Measurements from ENCODE around the gene FMNL2. TPM values are rescaled to one million over a fixed set of nuclear protein-coding genes. Genes with fewer than 3 reads are reported as not detected.

The FMNL2 gene
- total RNA-seq, 5 donors from 2014 or later (not counting 1 experiment from before 2014, with no cell fraction given) = 0.63 to 0.96 (median 0.75) TPM

GRCh38 chr2:152447897-152448296 lies 112.9 kb downstream of the FMNL2 start:
- H3K4me1 ChIP-seq (ENCODE audit: control insufficient read depth in 1 of 2, extremely low read depth in 1 of 2, insufficient read depth in 2 of 2, low read length in 2 of 2) = no peaks in the 10 kb centered on the region
- H3K4me3 Mint-ChIP-seq = no peak overlapping the region
- DNase-seq = no peak
- H3K9me3 ChIP-seq = no peaks in the 10 kb centered on the region
- CTCF ChIA-PET = no interaction called here
- no peak overlapping the region for H3K27ac ChIP-seq (ENCODE audit: low read length)
- H3K4me1 Mint-ChIP-seq = peaks cover 0 to 5% (median 0%) of the 10 kb centered on the region in 3 donors
- peaks cover 10 to 20% of the 10 kb centered on the region in 2 donors for H3K27me3 Mint-ChIP-seq
- no peaks in the 10 kb centered on the region for H3K36me3 ChIP-seq (ENCODE audit: control insufficient read depth in 2 of 2, extremely low read depth in 1 of 2, insufficient read depth in 1 of 2, low read length in 1 of 2)
- H3K36me3 Mint-ChIP-seq = no peaks in the 10 kb centered on the region
- H3K4me3 ChIP-seq (ENCODE audit: control insufficient read depth in 1 of 2, extremely low read depth in 1 of 2, low read length in 1 of 2) = no peak overlapping the region
- POLR2A ChIA-PET = no interaction called here
- peaks cover 0 to 5% (median 0%) of the 10 kb centered on the region in 3 donors for H3K9me3 Mint-ChIP-seq
- peaks cover 0 to 3% of the 10 kb centered on the region in 2 experiments for H3K27me3 ChIP-seq (replicated peaks in 1 of 2; ENCODE audit: control insufficient read depth in 2 of 2, extremely low read depth in 1 of 2, insufficient read depth in 2 of 2, low read length in 1 of 2)
- no CpG with 5 or more reads among the region's 1 CpG for WGBS (ENCODE audit: insufficient coverage)
- no peak for ATAC-seq (replicated peaks in 1 of 4)
- no peak overlapping the region for H3K27ac Mint-ChIP-seq

GRCh38 chr2:152448606-152449005 lies 113.6 kb downstream of the FMNL2 start:
- H3K36me3 Mint-ChIP-seq = no peaks in the 10 kb centered on the region
- 70% methylated on average over 2 of the region's 5 CpGs for WGBS (ENCODE audit: insufficient coverage)
- H3K4me1 ChIP-seq (ENCODE audit: control insufficient read depth in 1 of 2, extremely low read depth in 1 of 2, insufficient read depth in 2 of 2, low read length in 2 of 2) = no peaks in the 10 kb centered on the region
- H3K27me3 Mint-ChIP-seq = peaks cover 5 to 13% of the 10 kb centered on the region in 2 donors
- POLR2A ChIA-PET = no interaction called here
- peaks cover 0 to 5% (median 0%) of the 10 kb centered on the region in 3 donors for H3K4me1 Mint-ChIP-seq
- H3K36me3 ChIP-seq (ENCODE audit: control insufficient read depth in 2 of 2, extremely low read depth in 1 of 2, insufficient read depth in 1 of 2, low read length in 1 of 2) = no peaks in the 10 kb centered on the region
- H3K27me3 ChIP-seq (replicated peaks in 1 of 2; ENCODE audit: control insufficient read depth in 2 of 2, extremely low read depth in 1 of 2, insufficient read depth in 2 of 2, low read length in 1 of 2) = peaks cover 0 to under 1% of the 10 kb centered on the region in 2 experiments
- no peak overlapping the region for H3K4me3 ChIP-seq (ENCODE audit: control insufficient read depth in 1 of 2, extremely low read depth in 1 of 2, low read length in 1 of 2)
- H3K27ac Mint-ChIP-seq = no peak overlapping the region
- H3K9me3 ChIP-seq = no peaks in the 10 kb centered on the region
- no peak overlapping the region for H3K27ac ChIP-seq (ENCODE audit: low read length)
- no peak for ATAC-seq (replicated peaks in 1 of 4)
- CTCF ChIA-PET = no interaction called here
- DNase-seq = no peak
- peaks cover 0 to 5% (median 0%) of the 10 kb centered on the region in 3 donors for H3K9me3 Mint-ChIP-seq
- no peak overlapping the region for H3K4me3 Mint-ChIP-seq

- Histone ChIP-seq H3K4me1 (ENCODE audit: control insufficient read depth in 1 of 2, extremely low read depth in 1 of 2, insufficient read depth in 2 of 2, low read length in 2 of 2) (no peaks in the 10 kb centered on the region), H3K36me3 (ENCODE audit: control insufficient read depth in 2 of 2, extremely low read depth in 1 of 2, insufficient read depth in 1 of 2, low read length in 1 of 2) (no peaks in the 10 kb centered on the region), H3K4me3 (ENCODE audit: control insufficient read depth in 1 of 2, extremely low read depth in 1 of 2, low read length in 1 of 2) (no peak overlapping the region), H3K9me3 (no peaks in the 10 kb centered on the region), H3K27me3 (replicated peaks in 1 of 2; ENCODE audit: control insufficient read depth in 2 of 2, extremely low read depth in 1 of 2, insufficient read depth in 2 of 2, low read length in 1 of 2) (no peaks in the 10 kb centered on the region), H3K27ac (ENCODE audit: low read length) (no peak overlapping the region)
- Mint-ChIP-seq H3K4me1 (peaks cover 0 to 5% (median 0%) of the 10 kb centered on the region in 3 donors), H3K9me3 (no peaks in the 10 kb centered on the region), H3K27ac (no peak overlapping the region), H3K36me3 (no peaks in the 10 kb centered on the region), H3K27me3 (peaks cover 5 to 10% of the 10 kb centered on the region in 2 donors), H3K4me3 (no peak overlapping the region)
- CTCF ChIA-PET = no interaction called here
- ATAC-seq (replicated peaks in 1 of 4) = no peak
- 89% methylated on average over 1 of the region's 3 CpGs for WGBS (ENCODE audit: insufficient coverage)
- no peak for DNase-seq
- POLR2A ChIA-PET = no interaction called here
Measured at GRCh38 chr2:152449578-152449977, 114.6 kb downstream of the FMNL2 start.

- Histone ChIP-seq H3K27ac (ENCODE audit: low read length) (no peak overlapping the region), H3K27me3 (replicated peaks in 1 of 2; ENCODE audit: control insufficient read depth in 2 of 2, extremely low read depth in 1 of 2, insufficient read depth in 2 of 2, low read length in 1 of 2) (no peaks in the 10 kb centered on the region), H3K36me3 (ENCODE audit: control insufficient read depth in 2 of 2, extremely low read depth in 1 of 2, insufficient read depth in 1 of 2, low read length in 1 of 2) (no peaks in the 10 kb centered on the region), H3K9me3 (no peaks in the 10 kb centered on the region), H3K4me3 (ENCODE audit: control insufficient read depth in 1 of 2, extremely low read depth in 1 of 2, low read length in 1 of 2) (no peak overlapping the region), H3K4me1 (ENCODE audit: control insufficient read depth in 1 of 2, extremely low read depth in 1 of 2, insufficient read depth in 2 of 2, low read length in 2 of 2) (no peaks in the 10 kb centered on the region)
- WGBS (ENCODE audit: insufficient coverage) = no CpG with 5 or more reads among the region's 4 CpGs
- CTCF ChIA-PET = interaction anchor here in 1 of 2 donors (0.5 kb wide), 1 partner anchor 1696 kb away, joined by 3 read pairs; no protein-coding TSS in a partner anchor
- no peak overlapping the region for H3K27ac Mint-ChIP-seq
- H3K4me1 Mint-ChIP-seq = peaks cover 0 to 5% (median 0%) of the 10 kb centered on the region in 3 donors
- ATAC-seq (replicated peaks in 1 of 4) (no peak), DNase-seq (no peak)
- no peaks in the 10 kb centered on the region for H3K9me3 Mint-ChIP-seq
- POLR2A ChIA-PET = no interaction called here
- peaks cover 6 to 13% of the 10 kb centered on the region in 2 donors for H3K27me3 Mint-ChIP-seq
- H3K4me3 Mint-ChIP-seq = no peak overlapping the region
- no peaks in the 10 kb centered on the region for H3K36me3 Mint-ChIP-seq
Measured at GRCh38 chr2:152450176-152450575, 115.2 kb downstream of the FMNL2 start.

- no peaks in the 10 kb centered on the region for H3K9me3 Mint-ChIP-seq
- H3K4me3 Mint-ChIP-seq = no peak overlapping the region
- Histone ChIP-seq H3K4me1 (ENCODE audit: control insufficient read depth in 1 of 2, extremely low read depth in 1 of 2, insufficient read depth in 2 of 2, low read length in 2 of 2) (no peaks in the 10 kb centered on the region), H3K36me3 (ENCODE audit: control insufficient read depth in 2 of 2, extremely low read depth in 1 of 2, insufficient read depth in 1 of 2, low read length in 1 of 2) (no peaks in the 10 kb centered on the region), H3K9me3 (no peaks in the 10 kb centered on the region), H3K4me3 (ENCODE audit: control insufficient read depth in 1 of 2, extremely low read depth in 1 of 2, low read length in 1 of 2) (no peak overlapping the region), H3K27me3 (replicated peaks in 1 of 2; ENCODE audit: control insufficient read depth in 2 of 2, extremely low read depth in 1 of 2, insufficient read depth in 2 of 2, low read length in 1 of 2) (no peaks in the 10 kb centered on the region), H3K27ac (ENCODE audit: low read length) (no peak overlapping the region)
- DNase-seq = no peak
- POLR2A ChIA-PET = interaction anchor here in 1 of 2 donors (0.6 kb wide), 1 partner anchor 8 kb away, joined by 5 read pairs; no protein-coding TSS in a partner anchor
- H3K27me3 Mint-ChIP-seq = peaks cover 6 to 13% of the 10 kb centered on the region in 2 donors
- ATAC-seq (replicated peaks in 1 of 4) = no peak
- H3K27ac Mint-ChIP-seq = no peak overlapping the region
- 77% methylated on average over 4 of the region's 13 CpGs for WGBS (ENCODE audit: insufficient coverage)
- H3K36me3 Mint-ChIP-seq = no peaks in the 10 kb centered on the region
- H3K4me1 Mint-ChIP-seq = no peaks in the 10 kb centered on the region
- CTCF ChIA-PET = no interaction called here
Measured at GRCh38 chr2:152452256-152452973, 117.4 kb downstream of the FMNL2 start.

- Mint-ChIP-seq H3K4me3 (no peak overlapping the region), H3K4me1 (no peaks in the 10 kb centered on the region), H3K36me3 (no peaks in the 10 kb centered on the region), H3K27ac (no peak overlapping the region), H3K27me3 (peaks cover 6 to 13% of the 10 kb centered on the region in 2 donors), H3K9me3 (no peaks in the 10 kb centered on the region)
- Histone ChIP-seq H3K27ac (ENCODE audit: low read length) (no peak overlapping the region), H3K9me3 (no peaks in the 10 kb centered on the region), H3K27me3 (replicated peaks in 1 of 2; ENCODE audit: control insufficient read depth in 2 of 2, extremely low read depth in 1 of 2, insufficient read depth in 2 of 2, low read length in 1 of 2) (no peaks in the 10 kb centered on the region), H3K4me1 (ENCODE audit: control insufficient read depth in 1 of 2, extremely low read depth in 1 of 2, insufficient read depth in 2 of 2, low read length in 2 of 2) (no peaks in the 10 kb centered on the region), H3K4me3 (ENCODE audit: control insufficient read depth in 1 of 2, extremely low read depth in 1 of 2, low read length in 1 of 2) (no peak overlapping the region), H3K36me3 (ENCODE audit: control insufficient read depth in 2 of 2, extremely low read depth in 1 of 2, insufficient read depth in 1 of 2, low read length in 1 of 2) (no peaks in the 10 kb centered on the region)
- ATAC-seq (replicated peaks in 1 of 4) (no peak), DNase-seq (no peak)
- WGBS (ENCODE audit: insufficient coverage) = 86% methylated on average over 2 of the region's 9 CpGs
- POLR2A ChIA-PET = interaction anchor here in 1 of 2 donors (0.6 kb wide), 1 partner anchor 9 kb away, joined by 5 read pairs; no protein-coding TSS in a partner anchor
- CTCF ChIA-PET = no interaction called here
Measured at GRCh38 chr2:152453129-152453911, 118.3 kb downstream of the FMNL2 start.
